ENCODE results near the gene RBM19.
"Not testable (repeated sequence)": the region's sequence is repeated elsewhere in the genome, so short reads cannot be mapped to it uniquely, and the experiment has no call there.

Gene RBM19

GRCh38 chr12:113906411-113907200 lies 59.5 kb downstream of the RBM19 start:
- Histone ChIP-seq H3K9me3 (ENCODE audit: insufficient read depth, low read depth, low read length) (no peaks in the 10 kb centered on the region), H3K4me3 (ENCODE audit: low read length) (no peak overlapping the region), H3K9ac (ENCODE audit: low read depth, low read length) (no peak overlapping the region), H3K4me1 (ENCODE audit: insufficient read depth, low read length) (no peaks in the 10 kb centered on the region), H3K27ac (ENCODE audit: low read length) (no peak overlapping the region), H3K27me3 (ENCODE audit: insufficient read depth, low read length) (no peaks in the 10 kb centered on the region), H3K36me3 (ENCODE audit: insufficient read depth, low read depth, low read length) (peaks cover 74% of the 10 kb centered on the region)

GRCh38 chr12:113905829-113906228 lies 60.3 kb downstream of the RBM19 start:
- Histone ChIP-seq H3K4me3 (ENCODE audit: low read length) (no peak overlapping the region), H3K9ac (ENCODE audit: low read depth, low read length) (no peak overlapping the region), H3K27ac (ENCODE audit: low read length) (no peak overlapping the region), H3K36me3 (ENCODE audit: insufficient read depth, low read depth, low read length) (peaks cover 67% of the 10 kb centered on the region), H3K4me1 (ENCODE audit: insufficient read depth, low read length) (no peaks in the 10 kb centered on the region), H3K27me3 (ENCODE audit: insufficient read depth, low read length) (no peaks in the 10 kb centered on the region), H3K9me3 (ENCODE audit: insufficient read depth, low read depth, low read length) (no peaks in the 10 kb centered on the region)

DNA sequence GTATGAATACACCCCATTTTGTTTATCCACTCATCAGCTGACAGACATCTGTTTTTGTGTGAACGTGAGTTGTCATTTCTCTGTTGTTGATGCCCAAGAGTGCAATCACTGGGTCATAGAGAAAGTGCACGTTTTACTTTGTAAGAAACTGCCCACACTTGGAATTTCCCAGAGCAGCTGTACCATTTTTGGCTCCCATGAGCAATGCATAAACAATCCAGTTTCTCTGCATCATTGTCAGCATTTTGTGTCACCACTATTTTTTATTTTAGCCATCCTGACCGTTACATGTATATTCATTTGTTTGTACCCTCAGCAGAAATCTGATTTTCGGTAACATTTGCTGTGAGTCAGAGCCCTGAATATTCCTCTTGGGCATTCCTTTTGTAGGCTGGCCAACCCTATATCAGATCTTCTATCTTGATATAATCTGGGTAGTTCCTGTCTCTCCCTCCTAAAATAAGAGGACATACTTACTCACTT lies 62.7 kb downstream of the RBM19 start:
- Histone ChIP-seq H3K36me3 (ENCODE audit: insufficient read depth, low read depth, low read length) (peaks cover 51% of the 10 kb centered on the region), H3K4me3 (ENCODE audit: low read length) (no peak overlapping the region), H3K27ac (ENCODE audit: low read length) (no peak overlapping the region), H3K4me1 (ENCODE audit: insufficient read depth, low read length) (peaks cover 6% of the 10 kb centered on the region; the same call in 1 of the 2 replicates), H3K27me3 (ENCODE audit: insufficient read depth, low read length) (no peaks in the 10 kb centered on the region), H3K9me3 (ENCODE audit: insufficient read depth, low read depth, low read length) (no peaks in the 10 kb centered on the region), H3K9ac (ENCODE audit: low read depth, low read length) (no peak overlapping the region)

GRCh38 chr12:113901319-113901718 lies 64.8 kb downstream of the RBM19 start:
- H3K9me3 ChIP-seq (ENCODE audit: insufficient read depth, low read depth, low read length); H3K4me3 ChIP-seq (ENCODE audit: low read length); H3K4me1 ChIP-seq (ENCODE audit: insufficient read depth, low read length); H3K9ac ChIP-seq (ENCODE audit: low read depth, low read length); H3K27me3 ChIP-seq (ENCODE audit: insufficient read depth, low read length); H3K27ac ChIP-seq (ENCODE audit: low read length): not testable (repeated sequence)
- H3K36me3 ChIP-seq (ENCODE audit: insufficient read depth, low read depth, low read length) = peaks cover 36% of the 10 kb centered on the region

DNA sequence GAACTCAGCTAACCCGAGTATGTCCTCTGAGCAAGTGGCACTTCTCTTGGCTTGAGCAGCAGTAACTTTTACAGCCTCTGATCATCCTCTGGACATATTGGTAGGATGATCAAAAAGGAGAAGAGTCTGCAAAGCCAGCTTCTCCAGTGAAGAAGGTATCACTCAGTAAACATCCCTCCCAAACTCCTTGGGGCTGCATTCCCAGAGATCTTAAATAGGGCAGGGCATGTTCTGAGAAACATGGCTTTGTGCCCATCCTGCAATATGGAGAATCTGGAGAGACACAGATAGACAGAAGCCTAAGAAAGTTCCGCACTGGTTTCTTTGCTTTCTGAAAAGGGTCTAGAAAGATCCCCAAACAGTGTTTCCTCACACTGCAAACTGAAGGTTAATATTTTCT lies 65.4 kb downstream of the RBM19 start:
- H3K36me3 ChIP-seq (ENCODE audit: insufficient read depth, low read depth, low read length) = peaks cover 30% of the 10 kb centered on the region
- peaks cover 8% of the 10 kb centered on the region; the same call in 1 of the 2 replicates for H3K4me1 ChIP-seq (ENCODE audit: insufficient read depth, low read length)
- no peaks in the 10 kb centered on the region for H3K9me3 ChIP-seq (ENCODE audit: insufficient read depth, low read depth, low read length)
- no peaks in the 10 kb centered on the region for H3K27me3 ChIP-seq (ENCODE audit: insufficient read depth, low read length)
- no peak overlapping the region for H3K9ac ChIP-seq (ENCODE audit: low read depth, low read length)
- H3K4me3 ChIP-seq (ENCODE audit: low read length) = no peak overlapping the region
- H3K27ac ChIP-seq (ENCODE audit: low read length) = no peak overlapping the region

DNA sequence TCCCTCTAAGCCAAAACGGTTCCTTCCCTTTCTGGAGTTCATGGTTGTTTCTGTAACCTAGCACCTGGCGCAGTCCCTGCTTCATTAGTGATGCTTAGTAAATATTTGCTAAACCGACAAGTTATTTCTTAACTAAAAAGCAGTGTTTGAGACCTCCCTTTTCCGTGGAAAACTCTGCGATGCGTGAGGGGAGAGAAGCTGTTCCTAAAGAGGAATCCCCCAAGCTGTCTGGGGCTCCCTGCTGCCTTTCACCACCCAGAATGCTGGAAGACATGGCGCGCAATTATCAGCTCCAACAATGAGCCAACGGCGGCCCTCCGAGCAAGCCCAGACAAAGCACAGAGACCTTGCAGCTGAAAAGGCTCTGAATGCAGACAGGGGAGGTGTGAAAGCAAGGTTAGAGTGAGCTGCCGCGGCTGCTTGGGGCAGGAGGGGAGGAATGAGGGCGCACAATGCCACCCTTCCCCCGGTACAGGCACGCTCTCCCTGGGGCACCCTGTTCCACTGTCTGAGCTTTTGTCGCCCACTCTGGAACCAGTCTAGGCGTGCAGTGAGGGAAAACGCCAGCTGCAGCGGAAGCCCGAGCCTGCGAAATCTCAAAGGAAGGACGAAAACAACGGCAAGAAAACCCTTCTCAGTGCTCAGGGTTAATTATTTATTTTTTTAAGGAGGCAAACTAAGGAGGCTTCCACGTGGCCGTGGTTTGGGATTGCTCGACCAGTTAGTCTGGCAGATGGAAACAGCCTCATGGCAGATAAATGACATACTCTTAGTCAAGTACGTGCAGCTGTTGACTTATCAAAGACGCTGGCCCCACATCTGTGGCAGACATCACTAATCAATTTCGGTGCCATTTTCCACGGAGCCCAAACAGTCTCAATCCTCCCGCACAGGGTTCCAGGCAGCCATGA lies 66.3 kb downstream of the RBM19 start:
- no peak overlapping the region for H3K4me3 ChIP-seq (ENCODE audit: low read length)
- H3K36me3 ChIP-seq (ENCODE audit: insufficient read depth, low read depth, low read length) = peaks cover 25% of the 10 kb centered on the region
- H3K9ac ChIP-seq (ENCODE audit: low read depth, low read length) = peak overlapping the region; percentile 49; the same call in 1 of the 2 replicates
- no peaks in the 10 kb centered on the region for H3K9me3 ChIP-seq (ENCODE audit: insufficient read depth, low read depth, low read length)
- peaks cover 8% of the 10 kb centered on the region; the same call in 1 of the 2 replicates for H3K4me1 ChIP-seq (ENCODE audit: insufficient read depth, low read length)
- no peak overlapping the region for H3K27ac ChIP-seq (ENCODE audit: low read length)
- no peaks in the 10 kb centered on the region for H3K27me3 ChIP-seq (ENCODE audit: insufficient read depth, low read length)

- Histone ChIP-seq H3K27ac (ENCODE audit: low read length) (no peak overlapping the region), H3K4me3 (ENCODE audit: low read length) (no peak overlapping the region), H3K9ac (ENCODE audit: low read depth, low read length) (peak overlapping the region; percentile 49; the same call in 1 of the 2 replicates)
Measured at GRCh38 chr12:113899042-113899560, 67.0 kb downstream of the RBM19 start.

GRCh38 chr12:113898466-113898865 lies 67.7 kb downstream of the RBM19 start:
- Histone ChIP-seq H3K27ac (ENCODE audit: low read length) (no peak overlapping the region), H3K9me3 (ENCODE audit: insufficient read depth, low read depth, low read length) (no peaks in the 10 kb centered on the region), H3K9ac (ENCODE audit: low read depth, low read length) (no peak overlapping the region), H3K4me1 (ENCODE audit: insufficient read depth, low read length) (peaks cover 8% of the 10 kb centered on the region; the same call in 1 of the 2 replicates), H3K36me3 (ENCODE audit: insufficient read depth, low read depth, low read length) (peaks cover 16% of the 10 kb centered on the region; the same call in 1 of the 2 replicates), H3K4me3 (ENCODE audit: low read length) (no peak overlapping the region), H3K27me3 (ENCODE audit: insufficient read depth, low read length) (no peaks in the 10 kb centered on the region)

More at GRCh38 chr12:113899042-113899560, 67.0 kb downstream of the RBM19 start:
- Histone ChIP-seq H3K36me3 (ENCODE audit: insufficient read depth, low read depth, low read length) (peaks cover 19% of the 10 kb centered on the region; the same call in 1 of the 2 replicates), H3K4me1 (ENCODE audit: insufficient read depth, low read length) (peaks cover 8% of the 10 kb centered on the region; the same call in 1 of the 2 replicates), H3K27me3 (ENCODE audit: insufficient read depth, low read length) (no peaks in the 10 kb centered on the region), H3K9me3 (ENCODE audit: insufficient read depth, low read depth, low read length) (no peaks in the 10 kb centered on the region)

- H3K4me1 ChIP-seq (ENCODE audit: insufficient read depth, low read length) = peaks cover 8% of the 10 kb centered on the region; the same call in 1 of the 2 replicates
- no peaks in the 10 kb centered on the region for H3K27me3 ChIP-seq (ENCODE audit: insufficient read depth, low read length)
- H3K36me3 ChIP-seq (ENCODE audit: insufficient read depth, low read depth, low read length) = 0 out of 2 replicates have a peak, but pooled peaks cover 8% of the 10 kb centered on the region
- no peak overlapping the region for H3K27ac ChIP-seq (ENCODE audit: low read length)
- H3K9me3 ChIP-seq (ENCODE audit: insufficient read depth, low read depth, low read length) = no peaks in the 10 kb centered on the region
- H3K4me3 ChIP-seq (ENCODE audit: low read length) = no peak overlapping the region
- H3K9ac ChIP-seq (ENCODE audit: low read depth, low read length) = no peak overlapping the region
Measured at GRCh38 chr12:113897406-113897805, 68.7 kb downstream of the RBM19 start.

DNA sequence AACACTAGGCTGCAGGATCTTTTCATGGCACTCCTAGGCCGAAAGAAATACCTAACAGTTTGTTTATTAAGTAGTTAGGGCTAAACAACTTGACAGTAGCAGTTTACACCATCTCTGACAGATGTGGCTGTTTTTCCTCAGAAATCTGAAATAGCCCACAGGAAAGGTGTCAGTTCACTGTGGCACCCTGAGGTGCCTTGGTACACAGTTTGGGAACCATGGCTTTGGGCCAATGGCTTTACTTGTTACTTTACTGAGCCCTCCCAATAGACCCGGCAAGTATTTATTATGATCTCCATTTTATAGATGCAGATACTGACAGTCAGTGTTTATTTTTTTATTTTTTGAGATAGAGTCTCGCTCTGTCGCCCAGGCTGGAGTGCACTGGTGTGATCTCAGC lies 69.3 kb downstream of the RBM19 start:
- Histone ChIP-seq H3K27ac (ENCODE audit: low read length) (no peak overlapping the region), H3K4me1 (ENCODE audit: insufficient read depth, low read length) (peaks cover 8% of the 10 kb centered on the region; the same call in 1 of the 2 replicates), H3K4me3 (ENCODE audit: low read length) (no peak overlapping the region), H3K36me3 (ENCODE audit: insufficient read depth, low read depth, low read length) (0 out of 2 replicates have a peak, but pooled peaks cover 8% of the 10 kb centered on the region), H3K9ac (ENCODE audit: low read depth, low read length) (no peak overlapping the region), H3K27me3 (ENCODE audit: insufficient read depth, low read length) (no peaks in the 10 kb centered on the region), H3K9me3 (ENCODE audit: insufficient read depth, low read depth, low read length) (no peaks in the 10 kb centered on the region)

DNA sequence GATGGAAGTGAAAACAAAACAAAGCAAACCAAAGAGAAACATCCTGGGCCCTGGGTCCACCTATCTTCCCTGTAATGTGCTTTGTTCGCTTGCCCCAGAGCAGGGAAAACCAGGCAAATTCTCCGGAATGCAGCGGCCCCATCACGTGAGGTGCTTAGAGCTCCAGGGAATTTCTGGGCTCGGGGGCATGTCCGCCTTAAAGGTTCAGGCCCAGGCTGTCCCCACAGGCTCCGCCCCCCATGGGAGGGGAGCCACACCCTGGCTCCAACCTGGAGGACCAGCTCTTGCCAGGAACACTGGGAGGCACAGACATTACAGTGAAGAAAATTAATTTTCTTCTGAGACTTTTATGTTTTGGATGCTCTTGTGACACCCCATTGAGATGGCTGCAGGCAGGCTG lies 69.9 kb downstream of the RBM19 start:
- Histone ChIP-seq H3K4me3 (ENCODE audit: low read length) (no peak overlapping the region), H3K9me3 (ENCODE audit: insufficient read depth, low read depth, low read length) (no peaks in the 10 kb centered on the region), H3K27me3 (ENCODE audit: insufficient read depth, low read length) (no peaks in the 10 kb centered on the region), H3K36me3 (ENCODE audit: insufficient read depth, low read depth, low read length) (0 out of 2 replicates have a peak, but pooled peaks cover 8% of the 10 kb centered on the region), H3K4me1 (ENCODE audit: insufficient read depth, low read length) (peaks cover 8% of the 10 kb centered on the region; the same call in 1 of the 2 replicates), H3K9ac (ENCODE audit: low read depth, low read length) (peak overlapping the region; percentile 57; the same call in 1 of the 2 replicates), H3K27ac (ENCODE audit: low read length) (no peak overlapping the region)
